ENCODE results near the gene MAP9. TPM values are rescaled to one million over a fixed set of nuclear protein-coding genes. Genes with fewer than 3 reads are reported as not detected.
A peak's percentile ranks its signal among the peaks of the same experiment; 100 is the strongest.
"Not testable (repeated sequence)": the region's sequence is repeated elsewhere in the genome, so short reads cannot be mapped to it uniquely, and the experiment has no call there.

The MAP9 gene
- total RNA-seq, 1 experiment from 2014 or later = 5.5 TPM

- peak; percentile 21 for DNase-seq (ENCODE audit: low read depth)
These were observed 22.7 kb downstream of the MAP9 start for GRCh38 chr4:155353923-155354540.

GRCh38 chr4:155342142-155342541 lies 34.6 kb downstream of the MAP9 start:
- peak; percentile 1 for DNase-seq (ENCODE audit: low read depth)

GRCh38 chr4:155339999-155340398 lies 36.8 kb downstream of the MAP9 start:
- no peak for DNase-seq (ENCODE audit: low read depth)

- DNase-seq (ENCODE audit: low read depth) = no peak
These were observed 37.2 kb downstream of the MAP9 start for GRCh38 chr4:155339588-155339987.

GRCh38 chr4:155338196-155338595 lies 38.6 kb downstream of the MAP9 start:
- DNase-seq (ENCODE audit: low read depth) = no peak

- no peak for DNase-seq (ENCODE audit: low read depth)
These were observed 40.5 kb downstream of the MAP9 start for GRCh38 chr4:155336242-155336641.

- no peak for DNase-seq (ENCODE audit: low read depth)
These were observed 45.3 kb downstream of the MAP9 start for GRCh38 chr4:155331478-155331877.

GRCh38 chr4:155322782-155323181 lies 54.0 kb downstream of the MAP9 start:
- DNase-seq (ENCODE audit: low read depth) = no peak

GRCh38 chr4:155321006-155321405 lies 55.8 kb downstream of the MAP9 start:
- no peak for DNase-seq (ENCODE audit: low read depth)

- DNase-seq (ENCODE audit: low read depth) = no peak
These were observed 57.2 kb downstream of the MAP9 start for GRCh38 chr4:155319516-155319915.

GRCh38 chr4:155312027-155312426 lies 64.7 kb downstream of the MAP9 start:
- not testable (repeated sequence) for DNase-seq (ENCODE audit: low read depth)

- no peak for DNase-seq (ENCODE audit: low read depth)
These were observed 69.0 kb downstream of the MAP9 start for GRCh38 chr4:155307731-155308277.

- DNase-seq (ENCODE audit: low read depth) = no peak
These were observed 71.1 kb downstream of the MAP9 start for GRCh38 chr4:155305619-155306018.

GRCh38 chr4:155304375-155304774 lies 72.4 kb downstream of the MAP9 start:
- no peak for DNase-seq (ENCODE audit: low read depth)

- DNase-seq (ENCODE audit: low read depth) = no peak
These were observed 77.7 kb downstream of the MAP9 start for GRCh38 chr4:155299103-155299502.

Other genes with a start within 250 kb of the MAP9 start
- not detected in 2 replicates for gene NPY2R, start 168.3 kb downstream of the MAP9 start, total RNA-seq (2014; rRNA removed; shearing (Covaris generic))

All from Daoy (cell line).